ENCODE measurements around the gene DENND2A.

DNA sequence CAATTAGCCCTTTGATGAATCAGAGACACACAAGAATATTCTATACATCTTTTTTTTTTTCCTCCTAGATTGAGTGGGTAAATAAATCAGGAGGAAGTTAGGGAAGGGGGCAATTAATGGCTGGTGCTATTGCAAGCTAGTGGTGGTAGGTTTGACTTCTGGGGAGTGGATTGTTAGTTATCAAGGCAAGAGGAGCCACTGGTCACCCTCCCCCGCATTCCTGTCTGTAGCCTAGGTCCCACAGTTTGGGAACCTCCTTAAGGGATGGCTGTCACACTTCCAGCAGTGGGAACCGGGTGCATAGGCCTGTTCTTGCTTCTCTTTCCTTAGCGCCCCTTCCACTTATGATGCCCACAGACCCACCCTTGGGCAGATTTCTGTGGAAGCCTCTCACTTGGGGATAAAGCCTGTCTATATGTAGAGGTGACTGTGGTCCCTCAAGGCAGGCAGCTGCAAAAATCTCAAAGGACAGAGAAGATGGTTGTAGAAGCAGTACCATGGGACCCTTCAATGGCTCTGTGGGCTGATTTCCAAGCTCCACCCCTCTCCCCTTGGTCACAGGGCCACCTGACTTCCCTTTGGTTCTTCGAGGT, 29.8 kb upstream of the DENND2A start:
- TF ChIP-seq SMC3 (IDR thresholded peaks at IDR 0.05) (no peak), HOXA7 (CRISPR knock-in tag; IDR thresholded peaks at IDR 0.05) (no peak), RAD21 (conservative IDR thresholded peaks at IDR 0.05 in 1 of 2, IDR thresholded peaks at IDR 0.05 in 1 of 2) (no peak), EP300 (IDR thresholded peaks at IDR 0.05) (no peak), POLR2A (IDR thresholded peaks at IDR 0.05; ENCODE audit: low read length) (no peak), EHMT2 (IDR thresholded peaks at IDR 0.05; ENCODE audit: low read depth) (no peak), KDM5A (IDR thresholded peaks at IDR 0.05) (no peak), NR3C1 (IDR thresholded peaks at IDR 0.05) (no peak), HDAC2 (IDR thresholded peaks at IDR 0.05) (no peak)
- TF ChIP-seq, protein P1, sequence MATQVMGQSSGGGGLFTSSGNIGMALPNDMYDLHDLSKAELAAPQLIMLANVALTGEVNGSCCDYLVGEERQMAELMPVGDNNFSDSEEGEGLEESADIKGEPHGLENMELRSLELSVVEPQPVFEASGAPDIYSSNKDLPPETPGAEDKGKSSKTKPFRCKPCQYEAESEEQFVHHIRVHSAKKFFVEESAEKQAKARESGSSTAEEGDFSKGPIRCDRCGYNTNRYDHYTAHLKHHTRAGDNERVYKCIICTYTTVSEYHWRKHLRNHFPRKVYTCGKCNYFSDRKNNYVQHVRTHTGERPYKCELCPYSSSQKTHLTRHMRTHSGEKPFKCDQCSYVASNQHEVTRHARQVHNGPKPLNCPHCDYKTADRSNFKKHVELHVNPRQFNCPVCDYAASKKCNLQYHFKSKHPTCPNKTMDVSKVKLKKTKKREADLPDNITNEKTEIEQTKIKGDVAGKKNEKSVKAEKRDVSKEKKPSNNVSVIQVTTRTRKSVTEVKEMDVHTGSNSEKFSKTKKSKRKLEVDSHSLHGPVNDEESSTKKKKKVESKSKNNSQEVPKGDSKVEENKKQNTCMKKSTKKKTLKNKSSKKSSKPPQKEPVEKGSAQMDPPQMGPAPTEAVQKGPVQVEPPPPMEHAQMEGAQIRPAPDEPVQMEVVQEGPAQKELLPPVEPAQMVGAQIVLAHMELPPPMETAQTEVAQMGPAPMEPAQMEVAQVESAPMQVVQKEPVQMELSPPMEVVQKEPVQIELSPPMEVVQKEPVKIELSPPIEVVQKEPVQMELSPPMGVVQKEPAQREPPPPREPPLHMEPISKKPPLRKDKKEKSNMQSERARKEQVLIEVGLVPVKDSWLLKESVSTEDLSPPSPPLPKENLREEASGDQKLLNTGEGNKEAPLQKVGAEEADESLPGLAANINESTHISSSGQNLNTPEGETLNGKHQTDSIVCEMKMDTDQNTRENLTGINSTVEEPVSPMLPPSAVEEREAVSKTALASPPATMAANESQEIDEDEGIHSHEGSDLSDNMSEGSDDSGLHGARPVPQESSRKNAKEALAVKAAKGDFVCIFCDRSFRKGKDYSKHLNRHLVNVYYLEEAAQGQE (IDR thresholded peaks at IDR 0.05): no peak
- TF ChIP-seq, protein P2, sequence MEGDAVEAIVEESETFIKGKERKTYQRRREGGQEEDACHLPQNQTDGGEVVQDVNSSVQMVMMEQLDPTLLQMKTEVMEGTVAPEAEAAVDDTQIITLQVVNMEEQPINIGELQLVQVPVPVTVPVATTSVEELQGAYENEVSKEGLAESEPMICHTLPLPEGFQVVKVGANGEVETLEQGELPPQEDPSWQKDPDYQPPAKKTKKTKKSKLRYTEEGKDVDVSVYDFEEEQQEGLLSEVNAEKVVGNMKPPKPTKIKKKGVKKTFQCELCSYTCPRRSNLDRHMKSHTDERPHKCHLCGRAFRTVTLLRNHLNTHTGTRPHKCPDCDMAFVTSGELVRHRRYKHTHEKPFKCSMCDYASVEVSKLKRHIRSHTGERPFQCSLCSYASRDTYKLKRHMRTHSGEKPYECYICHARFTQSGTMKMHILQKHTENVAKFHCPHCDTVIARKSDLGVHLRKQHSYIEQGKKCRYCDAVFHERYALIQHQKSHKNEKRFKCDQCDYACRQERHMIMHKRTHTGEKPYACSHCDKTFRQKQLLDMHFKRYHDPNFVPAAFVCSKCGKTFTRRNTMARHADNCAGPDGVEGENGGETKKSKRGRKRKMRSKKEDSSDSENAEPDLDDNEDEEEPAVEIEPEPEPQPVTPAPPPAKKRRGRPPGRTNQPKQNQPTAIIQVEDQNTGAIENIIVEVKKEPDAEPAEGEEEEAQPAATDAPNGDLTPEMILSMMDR (IDR thresholded peaks at IDR 0.05): no peak
- TF ChIP-seq, protein P3, sequence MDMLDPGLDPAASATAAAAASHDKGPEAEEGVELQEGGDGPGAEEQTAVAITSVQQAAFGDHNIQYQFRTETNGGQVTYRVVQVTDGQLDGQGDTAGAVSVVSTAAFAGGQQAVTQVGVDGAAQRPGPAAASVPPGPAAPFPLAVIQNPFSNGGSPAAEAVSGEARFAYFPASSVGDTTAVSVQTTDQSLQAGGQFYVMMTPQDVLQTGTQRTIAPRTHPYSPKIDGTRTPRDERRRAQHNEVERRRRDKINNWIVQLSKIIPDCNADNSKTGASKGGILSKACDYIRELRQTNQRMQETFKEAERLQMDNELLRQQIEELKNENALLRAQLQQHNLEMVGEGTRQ (IDR thresholded peaks at IDR 0.05): no peak

Data from A549 (cell line).